HG02973 (cell line): ENCODE measurements around the gene SMAD6.
"Not testable (repeated sequence)": the region's sequence is repeated elsewhere in the genome, so short reads cannot be mapped to it uniquely, and the experiment has no call there.

Experiments used
- ATAC-seq: cut with Tn5 transposase; IDR thresholded peaks from one replicate; pipeline ENCODE4 v1.9.1; 2021; ENCODE audit warnings: moderate library complexity; ENCODE audit not compliant: unreplicated experiment

SMAD6 gene

DNA sequence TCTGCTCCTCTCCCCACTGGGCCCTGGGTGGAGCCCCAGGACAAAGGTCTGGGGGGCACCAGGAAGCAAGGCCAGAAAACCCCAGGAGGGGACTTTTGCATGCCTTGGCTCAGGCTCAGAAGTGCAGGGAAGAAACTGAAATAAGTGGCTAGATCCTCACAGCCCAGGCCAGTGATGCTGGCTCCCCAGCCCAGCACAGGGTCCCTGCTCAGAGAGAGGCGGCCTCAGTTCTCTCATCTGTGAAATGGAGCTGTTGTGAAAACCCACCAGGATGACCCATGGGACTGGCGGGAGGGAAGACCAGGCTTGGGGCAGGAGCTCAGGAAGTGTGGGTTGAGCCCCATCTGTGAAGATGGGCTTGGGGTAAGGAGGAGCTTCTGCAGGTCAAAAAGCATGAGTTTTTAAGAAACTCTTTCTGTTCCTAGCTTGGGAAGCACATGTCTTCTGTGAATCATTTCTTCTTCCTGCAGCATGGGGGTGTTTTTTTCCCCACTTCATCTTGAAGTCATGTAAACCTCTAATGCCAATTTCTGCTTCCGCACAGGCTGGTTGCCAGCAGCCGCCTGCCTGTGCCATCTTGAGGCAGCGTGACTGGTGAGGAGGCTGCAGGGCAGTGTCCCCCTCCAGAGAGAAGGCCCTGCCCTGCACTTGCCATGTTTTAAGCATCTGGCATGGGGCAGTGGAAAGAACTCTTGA, 118.6 kb downstream of the SMAD6 start:
- no peak for ATAC-seq

DNA sequence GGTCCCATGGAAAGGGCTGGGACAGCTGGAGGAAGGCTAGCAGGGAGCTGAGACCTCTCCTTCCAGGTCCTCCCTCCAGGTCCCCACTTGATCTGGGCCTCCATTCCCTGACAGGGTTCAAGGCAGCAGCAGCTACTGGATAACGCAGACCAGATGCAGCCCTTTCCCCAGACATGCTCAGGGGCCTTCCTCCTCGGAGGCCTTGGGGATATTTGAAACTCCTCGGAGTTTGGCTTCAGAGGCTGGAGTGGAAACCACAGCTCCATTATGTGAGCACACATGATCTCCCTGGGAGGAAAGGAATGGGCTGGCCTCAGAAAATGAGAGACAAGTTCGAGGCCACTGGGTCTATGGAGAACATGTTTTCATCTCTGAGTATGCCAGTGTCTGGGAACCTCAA, 119.3 kb downstream of the SMAD6 start:
- ATAC-seq, result no peak

DNA sequence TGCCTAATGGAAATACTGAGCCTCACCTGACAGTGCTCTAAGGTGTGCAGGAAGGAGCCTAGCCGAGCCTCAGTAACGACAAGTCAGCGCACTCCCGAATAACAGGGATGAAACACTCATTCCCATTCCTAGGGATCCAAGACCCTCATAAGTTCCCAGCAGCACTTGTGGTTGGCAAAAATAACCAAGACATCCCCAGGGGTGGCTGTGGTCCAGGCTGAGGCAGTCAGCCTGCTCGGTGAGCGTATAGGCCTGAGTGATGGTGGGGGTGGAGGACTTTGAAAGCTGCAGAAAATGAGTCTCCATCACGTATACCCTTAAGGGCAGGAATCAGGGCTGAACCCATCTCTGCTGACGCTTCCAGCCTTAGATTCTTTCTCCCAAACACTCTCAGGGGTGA, 120.1 kb downstream of the SMAD6 start:
- ATAC-seq, result no peak

DNA sequence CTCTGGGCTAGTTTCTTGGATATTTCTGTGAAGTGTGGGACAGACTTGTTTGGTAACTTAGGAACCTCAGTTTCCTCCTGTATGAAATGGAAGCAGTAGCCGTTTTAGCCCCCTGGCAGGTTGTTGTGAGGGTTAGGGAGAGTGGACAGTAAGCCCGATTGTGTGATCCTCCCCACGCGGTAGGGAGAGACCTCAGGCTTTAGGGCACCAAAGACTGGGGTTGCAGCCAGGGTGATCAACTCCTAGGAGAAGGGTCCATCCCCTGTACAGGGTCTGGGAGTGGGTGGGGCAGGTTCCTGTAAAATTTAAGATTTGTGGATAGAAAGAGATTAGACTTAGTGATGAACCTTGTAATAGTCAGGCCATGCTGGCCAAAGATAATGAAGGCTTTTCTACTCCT, 120.5 kb downstream of the SMAD6 start:
- ATAC-seq, result no peak

DNA sequence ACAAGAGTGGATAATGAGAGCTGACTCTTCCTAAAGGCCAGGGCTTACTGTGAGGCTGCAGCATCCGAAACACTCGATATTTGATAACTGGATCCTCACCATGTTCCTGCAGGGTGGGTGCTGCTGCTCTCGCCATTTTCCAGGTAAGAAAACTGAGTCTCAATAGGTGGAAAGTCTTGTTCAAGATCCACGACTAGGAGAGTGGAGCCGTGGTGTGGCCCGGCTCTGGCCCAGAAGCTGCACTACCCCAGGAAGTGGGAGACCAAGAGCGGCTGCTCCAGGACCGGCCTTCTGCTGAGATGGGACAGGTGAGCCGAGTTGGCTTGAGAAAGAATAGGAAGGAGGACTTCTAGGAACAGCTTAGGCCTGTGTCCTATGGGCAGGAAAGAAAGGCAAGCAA, 121.6 kb downstream of the SMAD6 start:
- ATAC-seq, result no peak

DNA sequence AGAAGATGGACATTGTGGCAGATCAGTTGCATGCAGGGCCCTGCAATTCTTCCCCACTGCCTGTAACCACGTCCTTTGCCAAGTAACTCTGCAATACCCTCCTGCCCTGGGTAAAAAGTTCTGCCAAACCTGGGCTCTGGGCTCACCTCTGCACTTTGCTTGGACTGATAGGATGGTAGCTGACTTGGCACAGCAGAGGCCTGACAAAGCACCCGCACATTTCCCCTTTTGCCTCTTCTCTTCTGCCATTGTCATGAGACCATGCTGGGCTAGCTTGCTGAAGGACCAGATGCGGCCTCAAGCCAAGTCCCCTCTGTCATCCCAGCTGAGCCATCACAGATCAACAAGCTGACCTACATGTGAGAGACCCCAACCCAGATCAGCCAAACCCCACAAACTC, 122.4 kb downstream of the SMAD6 start:
- no peak for ATAC-seq

DNA sequence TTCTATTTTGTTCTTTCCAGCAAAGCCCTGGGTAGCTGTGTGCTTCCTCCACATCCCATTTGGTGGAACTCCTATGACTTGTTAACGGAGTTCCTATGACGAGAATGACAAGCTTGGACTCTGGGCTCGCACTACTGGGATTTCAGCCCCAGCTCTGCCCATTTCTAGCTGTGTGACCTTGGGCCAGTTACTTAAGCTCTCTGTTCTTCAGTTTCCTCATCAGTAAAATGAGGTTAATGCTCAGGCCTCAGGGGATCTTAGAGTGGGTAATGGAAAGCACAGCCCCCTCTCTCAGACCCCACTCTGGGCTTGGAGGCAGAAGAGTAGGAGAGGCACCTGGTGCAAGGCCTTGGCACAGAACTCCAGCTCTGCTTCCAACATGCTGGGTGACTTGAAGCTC, 123.1 kb downstream of the SMAD6 start:
- no peak for ATAC-seq

DNA sequence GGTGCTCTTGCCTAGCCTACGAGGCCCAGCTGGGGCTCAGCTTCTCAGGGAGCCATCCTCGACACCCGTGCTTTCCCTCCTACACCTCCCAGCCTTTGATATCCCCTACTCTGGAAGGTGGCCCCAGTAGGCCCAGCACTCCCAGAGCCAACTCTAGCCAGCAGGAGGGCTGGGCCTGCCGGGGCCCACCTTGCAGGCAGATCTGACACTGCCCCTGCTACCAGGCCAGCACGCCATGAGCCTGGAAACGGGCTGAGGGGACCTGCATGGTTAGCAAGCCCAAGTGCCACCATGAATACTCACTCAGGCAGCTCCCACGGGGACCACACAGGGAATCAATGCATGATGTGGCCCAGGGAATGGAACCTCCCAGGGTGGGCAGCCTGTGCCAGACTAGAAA, 123.7 kb downstream of the SMAD6 start:
- ATAC-seq, result no peak

DNA sequence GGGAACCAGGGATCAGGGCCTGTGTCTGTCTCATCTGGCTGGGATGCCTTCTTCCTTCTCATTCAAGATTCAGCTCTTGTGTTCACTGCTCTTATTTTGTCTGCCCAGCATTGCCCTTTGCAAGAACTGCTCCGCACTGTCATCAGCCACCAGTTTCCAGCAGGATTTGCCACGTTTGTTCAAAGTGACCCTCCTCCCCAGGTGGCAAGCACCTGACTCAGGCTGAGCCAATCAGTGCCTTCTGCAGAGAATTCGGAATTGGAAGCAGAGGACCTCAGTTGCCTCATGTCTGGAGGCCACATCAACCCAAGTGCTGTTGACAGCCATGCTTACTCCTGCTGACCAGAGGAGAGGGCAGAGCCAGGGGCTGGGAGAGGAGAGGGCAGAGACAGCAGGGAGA, 124.5 kb downstream of the SMAD6 start:
- ATAC-seq, result no peak

DNA sequence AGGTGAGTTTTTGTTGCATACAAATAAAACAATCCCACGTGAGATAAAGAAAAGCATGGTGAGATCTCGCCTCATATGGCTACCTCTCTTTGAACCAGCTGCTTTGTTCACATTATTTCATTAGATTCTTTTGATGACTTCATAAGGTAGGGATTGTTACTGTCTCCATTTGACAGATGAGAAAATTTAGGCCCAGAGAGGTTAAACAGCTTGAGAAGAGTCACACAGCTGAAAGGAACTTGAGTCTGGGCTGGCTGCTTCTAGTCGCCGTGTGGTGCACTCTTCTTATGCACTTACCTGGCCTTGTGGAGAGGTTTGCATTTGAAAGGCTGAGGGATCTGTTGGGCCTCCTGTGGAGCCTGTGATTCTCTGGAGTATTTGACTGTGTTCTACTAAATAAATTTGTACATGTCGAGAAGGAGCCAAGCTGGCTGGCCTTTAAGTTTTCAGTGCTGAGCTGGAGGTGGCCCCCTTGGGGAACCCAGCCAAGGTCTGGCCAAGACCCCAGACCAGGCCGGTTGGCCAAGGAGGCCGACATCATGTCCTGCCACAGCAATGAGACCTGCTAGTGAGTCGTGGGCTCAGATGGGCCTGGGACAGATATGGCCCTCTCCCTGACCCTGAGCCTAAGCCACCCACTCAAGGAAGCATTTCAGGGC, 125.1 kb downstream of the SMAD6 start:
- ATAC-seq, result no peak

DNA sequence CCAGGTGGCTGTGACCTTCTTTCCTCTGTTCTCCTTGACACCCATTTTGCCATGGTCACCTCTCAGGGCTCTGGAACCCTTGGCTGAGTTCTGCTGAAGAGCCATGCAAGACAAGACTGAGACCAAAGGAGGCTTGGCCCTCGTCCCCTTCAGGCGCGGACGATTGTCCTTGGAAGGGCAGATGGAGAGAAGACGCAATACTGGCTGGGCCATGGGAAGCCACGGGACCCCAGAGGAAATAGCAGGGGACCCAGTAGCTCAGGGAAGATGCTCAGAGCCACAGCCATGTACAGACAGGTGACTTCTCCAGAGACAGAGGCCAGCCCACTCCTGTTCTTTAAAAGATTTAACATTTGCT, 125.6 kb downstream of the SMAD6 start:
- no peak for ATAC-seq

DNA sequence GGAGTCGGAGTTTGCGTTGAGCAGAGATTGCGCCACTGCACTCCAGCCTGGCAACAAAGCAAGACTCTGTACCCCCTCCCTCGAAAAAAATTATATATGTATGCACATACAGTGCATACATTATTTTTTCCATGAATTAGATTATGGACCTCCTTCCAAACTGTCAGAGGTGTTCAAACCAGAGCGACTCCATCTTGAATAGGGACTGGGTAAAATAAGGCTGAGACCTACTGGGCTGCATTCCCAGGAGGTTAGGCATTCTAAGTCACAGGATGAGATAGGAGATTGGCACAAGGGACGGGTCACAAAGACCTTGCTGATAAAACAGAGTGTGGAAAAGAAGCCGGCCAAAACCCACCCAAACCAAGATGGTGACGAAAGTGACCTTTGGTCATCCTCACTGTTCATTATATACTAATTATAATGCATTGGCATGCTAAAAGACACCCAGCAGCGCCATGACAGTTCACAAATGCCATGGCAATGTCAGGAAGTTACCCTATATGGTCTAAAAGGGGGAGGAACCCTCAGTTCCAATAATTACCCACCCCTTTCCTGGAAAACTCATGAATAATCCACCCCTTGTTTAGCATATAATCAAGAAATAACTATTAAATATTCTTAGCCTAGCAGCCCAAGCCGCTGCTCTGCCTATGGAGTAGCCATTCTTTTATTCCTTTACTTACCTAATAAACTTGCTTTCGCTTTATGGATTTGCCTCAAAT, 126.9 kb downstream of the SMAD6 start:
- ATAC-seq, result not testable (repeated sequence)

DNA sequence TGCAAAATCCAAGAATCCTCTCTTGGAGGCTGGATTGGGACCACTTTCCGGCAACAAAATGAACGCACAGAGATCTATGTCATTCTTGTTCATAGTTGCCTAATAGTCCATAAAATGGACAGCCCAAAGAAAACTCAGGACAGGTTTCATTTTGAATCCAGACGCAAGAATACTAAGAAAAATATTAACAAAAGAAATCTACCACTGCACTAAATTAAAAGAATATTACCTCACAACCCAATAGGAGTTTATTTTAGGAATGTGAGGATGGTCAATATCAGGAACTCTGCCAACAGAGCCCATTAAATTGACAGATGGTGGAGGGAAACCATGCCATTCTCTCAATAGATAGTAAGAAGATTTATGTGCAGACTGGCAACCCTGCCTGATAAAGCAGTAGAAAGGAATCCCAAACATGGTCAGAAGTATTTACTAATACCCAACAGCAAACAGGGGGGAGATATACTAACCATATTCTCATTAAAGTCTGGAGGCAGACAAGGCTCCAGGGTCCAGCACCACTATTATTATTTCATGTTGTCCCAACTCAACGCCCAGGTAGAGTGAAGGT, 127.6 kb downstream of the SMAD6 start:
- ATAC-seq, result no peak

DNA sequence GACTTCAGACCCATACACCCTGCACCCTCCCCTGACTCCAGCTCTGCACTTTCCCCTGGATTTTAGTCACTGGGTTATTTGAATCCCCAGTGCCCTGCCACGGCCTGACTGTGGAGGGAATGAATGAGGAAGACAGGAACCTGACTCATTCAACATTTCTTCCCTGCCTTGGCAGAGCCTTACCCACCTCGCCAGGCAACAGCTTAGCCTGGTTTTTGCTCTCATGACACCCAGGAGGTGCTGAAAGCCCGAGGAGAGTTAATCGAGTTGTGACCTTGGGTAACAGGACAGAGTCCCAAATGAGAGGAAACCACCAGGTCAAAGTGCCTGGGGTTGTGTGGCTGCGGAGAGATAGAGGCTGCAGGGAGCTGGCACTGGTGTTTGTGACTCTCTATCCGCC, 128.3 kb downstream of the SMAD6 start:
- no peak for ATAC-seq

DNA sequence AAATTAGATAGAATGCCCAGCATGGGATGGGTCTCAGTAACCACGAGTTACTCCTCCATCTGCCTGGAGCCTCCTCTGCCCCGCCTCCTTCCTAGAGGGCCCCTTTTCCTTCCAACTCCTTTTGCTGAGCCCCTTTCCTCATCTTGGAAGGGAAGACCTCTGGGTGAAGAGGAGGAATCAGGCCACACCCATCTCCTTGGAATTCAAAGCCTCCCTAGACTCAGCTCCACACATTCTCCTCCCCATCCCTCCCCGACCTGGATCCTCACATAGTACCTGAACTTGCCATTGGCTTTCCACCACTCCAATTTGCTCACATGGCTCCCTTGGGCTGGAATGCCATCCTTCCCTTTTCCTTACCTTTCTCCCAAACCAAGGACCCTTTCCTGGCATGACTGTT, 128.8 kb downstream of the SMAD6 start:
- no peak for ATAC-seq

DNA sequence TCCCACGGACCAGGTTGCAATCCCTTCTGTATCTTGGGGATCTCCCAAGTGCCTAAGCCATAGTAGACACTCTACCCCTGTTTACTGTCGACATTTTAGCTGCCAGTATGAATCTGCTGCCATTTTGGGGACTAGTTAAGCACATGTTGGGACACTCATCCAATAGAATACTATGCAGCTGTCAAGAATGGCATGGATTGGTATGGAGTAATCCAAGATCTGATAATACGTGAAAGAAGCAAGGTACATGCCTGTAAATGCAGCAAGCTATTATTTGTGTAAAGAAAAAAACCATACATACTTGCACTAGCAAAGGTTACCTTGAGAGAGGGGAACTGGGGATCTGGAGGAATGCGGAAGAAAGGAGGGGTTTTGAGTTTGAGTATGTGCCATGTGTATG, 129.3 kb downstream of the SMAD6 start:
- no peak for ATAC-seq

DNA sequence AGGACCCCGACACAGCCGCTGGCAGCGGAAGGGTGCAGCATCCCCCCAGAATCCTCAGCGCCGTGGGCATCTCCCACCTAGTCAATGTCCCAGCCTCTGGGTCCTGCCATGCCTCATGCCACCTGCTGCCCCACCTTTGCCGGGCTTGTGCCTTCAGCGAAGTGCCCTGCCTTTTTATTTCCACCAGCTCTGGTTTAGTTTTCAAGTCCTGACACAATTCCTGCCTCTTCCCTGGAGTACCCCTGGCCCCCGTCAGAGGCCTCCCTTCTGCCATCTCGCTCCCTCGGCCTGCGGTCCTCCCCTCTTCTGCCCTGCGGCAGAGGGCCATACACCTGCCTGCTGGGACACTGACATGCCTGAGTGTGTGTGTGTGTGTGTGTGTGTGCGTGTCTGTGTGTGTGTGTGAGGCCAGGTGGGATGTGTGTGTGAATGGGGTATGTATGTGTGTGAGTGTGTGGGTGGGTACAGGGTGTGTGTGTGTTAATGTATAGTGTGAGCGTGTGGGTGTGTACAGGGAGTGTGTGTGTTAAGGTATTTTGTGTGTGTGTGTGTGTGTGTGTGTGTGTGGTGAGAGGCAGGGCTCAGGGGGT, 129.9 kb downstream of the SMAD6 start:
- no peak for ATAC-seq
